GM21528 (cell line): ENCODE measurements around the gene PIP5K1B.

ENCODE experiments used
- ATAC-seq: cut with Tn5 transposase; IDR thresholded peaks from one replicate; pipeline ENCODE4 v1.9.1; 2021; ENCODE audit warnings: mild to moderate bottlenecking, moderate library complexity; ENCODE audit not compliant: unreplicated experiment, low FRiP score

PIP5K1B gene

DNA sequence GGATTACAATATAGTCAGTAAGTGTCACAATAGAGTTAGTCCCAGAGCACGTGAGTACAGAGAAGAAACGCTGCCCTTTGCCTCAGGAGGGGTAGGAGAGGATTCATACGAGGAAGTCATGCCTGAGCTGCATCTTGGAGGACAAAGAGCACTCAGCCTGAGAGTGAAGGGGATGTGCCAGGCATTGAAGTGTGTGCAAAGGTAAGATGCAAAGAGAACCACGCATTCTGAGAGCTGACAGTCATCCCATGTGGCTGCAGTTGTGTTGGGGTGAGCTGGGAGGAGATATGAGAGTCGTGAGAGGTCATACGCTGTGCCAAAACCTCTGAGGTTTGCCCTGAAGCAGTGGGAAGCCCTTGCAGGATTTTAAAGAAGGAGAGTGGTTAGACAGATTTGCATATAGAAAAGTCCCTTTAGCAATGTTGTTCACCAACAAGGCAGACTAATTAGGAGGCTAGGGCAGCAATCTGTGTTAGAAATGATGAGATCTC is 97.5 kb downstream of the PIP5K1B start:
- ATAC-seq: peak; percentile 94

GRCh38 chr9:68804911-68805889 is 100.2 kb downstream of the PIP5K1B start:
- no peak for ATAC-seq

- no peak for ATAC-seq
Observed at GRCh38 chr9:68805890-68806517, 101.0 kb downstream of the PIP5K1B start.

- no peak for ATAC-seq
Observed at GRCh38 chr9:68808338-68808890, 103.4 kb downstream of the PIP5K1B start.

DNA sequence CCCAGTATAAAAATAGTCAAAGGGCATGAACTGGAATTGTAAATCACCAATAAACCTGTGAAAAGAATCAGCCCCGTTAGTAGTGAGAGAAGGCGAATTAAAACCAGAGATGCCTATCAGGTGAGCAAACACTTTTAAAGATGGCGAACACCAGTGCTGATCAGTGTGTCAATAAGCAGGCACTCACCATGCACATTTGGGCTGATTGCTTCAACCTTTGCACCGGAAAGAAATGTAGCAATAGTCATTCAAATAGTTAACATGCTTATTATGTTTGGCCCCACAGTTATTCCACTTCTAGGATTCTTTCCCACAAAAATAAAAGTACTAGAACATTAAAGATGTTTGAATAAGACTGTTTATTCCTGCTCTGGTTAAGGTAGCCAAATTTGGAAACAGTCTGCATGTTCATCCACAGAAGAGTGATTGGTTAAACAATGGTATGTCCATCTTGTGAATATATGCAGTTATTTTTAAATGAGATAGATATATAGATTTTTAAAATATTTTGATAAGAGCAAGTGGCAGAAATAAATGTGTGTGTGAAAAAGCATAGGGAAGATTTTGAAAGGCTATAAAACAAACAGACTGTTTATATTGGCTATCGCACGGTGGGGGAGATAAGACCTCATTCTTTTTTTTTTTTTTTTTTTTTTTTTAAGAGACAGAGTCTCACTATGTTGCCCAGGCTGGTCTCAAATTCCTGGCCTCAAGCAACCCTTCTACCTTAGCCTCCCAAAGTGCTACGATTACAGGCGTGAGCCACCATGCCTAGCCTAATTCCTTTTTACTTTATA is 112.2 kb downstream of the PIP5K1B start:
- ATAC-seq: no peak

DNA sequence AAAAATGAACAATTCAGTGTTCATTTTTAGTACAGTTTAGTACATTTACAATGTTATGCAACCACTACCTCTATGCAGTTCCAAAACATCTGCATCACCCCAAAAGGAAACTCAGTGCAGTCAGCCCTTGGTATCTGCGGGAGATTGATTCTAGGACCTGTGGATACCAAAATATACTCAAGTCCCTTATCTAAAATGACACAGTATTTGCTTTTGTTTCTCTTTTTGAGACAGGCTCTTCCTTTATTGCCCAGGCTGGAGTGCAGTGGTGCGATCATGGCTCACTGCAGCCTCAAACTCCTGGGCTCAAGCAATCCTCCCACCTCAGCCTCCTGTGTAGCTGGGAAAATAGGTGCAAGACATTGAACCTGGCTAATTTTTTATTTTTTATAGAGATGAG is 114.0 kb downstream of the PIP5K1B start:
- no peak for ATAC-seq

DNA sequence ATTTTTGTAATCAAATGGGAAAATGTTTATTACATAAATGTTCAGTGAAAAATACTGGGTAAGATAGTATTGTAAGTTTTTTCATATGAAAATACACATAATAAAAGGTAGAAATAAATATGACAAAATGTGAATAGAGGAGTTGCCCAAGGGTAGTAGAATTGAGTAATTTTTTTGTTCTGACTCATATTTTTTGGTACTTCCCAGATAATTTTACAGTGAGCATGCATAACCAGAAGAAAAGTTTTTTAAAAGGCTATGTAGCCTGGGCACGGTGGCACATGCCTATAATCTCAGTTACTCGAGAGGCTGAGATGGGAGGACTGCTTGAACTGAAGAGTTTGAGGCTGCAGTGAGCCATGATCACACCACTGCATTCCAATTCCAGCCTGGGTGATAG is 116.9 kb downstream of the PIP5K1B start:
- no peak for ATAC-seq

DNA sequence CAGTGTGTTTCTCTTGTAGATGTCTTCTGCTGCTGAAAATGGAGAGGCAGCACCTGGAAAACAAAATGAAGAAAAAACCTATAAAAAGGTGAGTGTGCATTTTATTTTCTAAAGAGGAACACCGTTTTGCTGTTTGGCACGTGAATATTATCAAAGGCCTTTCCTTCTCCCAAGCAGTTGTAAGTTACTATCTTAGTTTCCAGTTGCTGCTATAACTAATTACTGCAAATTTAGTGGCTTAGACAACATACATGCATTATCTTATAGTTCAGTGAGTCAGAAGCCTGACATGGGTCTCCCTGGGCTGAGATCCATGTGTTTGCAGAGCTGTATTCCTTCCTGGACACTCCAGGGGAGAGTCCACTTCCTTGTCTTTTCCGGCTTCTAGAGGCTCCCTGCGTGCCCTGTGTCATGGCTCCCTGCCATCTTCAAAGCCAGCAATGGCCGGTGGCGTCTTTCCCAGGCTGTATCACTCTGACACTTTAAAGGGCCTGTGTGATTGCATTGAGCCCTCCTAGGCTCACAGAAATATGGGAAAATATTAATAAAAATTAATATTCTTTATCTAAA is 117.6 kb downstream of the PIP5K1B start:
- ATAC-seq: no peak

DNA sequence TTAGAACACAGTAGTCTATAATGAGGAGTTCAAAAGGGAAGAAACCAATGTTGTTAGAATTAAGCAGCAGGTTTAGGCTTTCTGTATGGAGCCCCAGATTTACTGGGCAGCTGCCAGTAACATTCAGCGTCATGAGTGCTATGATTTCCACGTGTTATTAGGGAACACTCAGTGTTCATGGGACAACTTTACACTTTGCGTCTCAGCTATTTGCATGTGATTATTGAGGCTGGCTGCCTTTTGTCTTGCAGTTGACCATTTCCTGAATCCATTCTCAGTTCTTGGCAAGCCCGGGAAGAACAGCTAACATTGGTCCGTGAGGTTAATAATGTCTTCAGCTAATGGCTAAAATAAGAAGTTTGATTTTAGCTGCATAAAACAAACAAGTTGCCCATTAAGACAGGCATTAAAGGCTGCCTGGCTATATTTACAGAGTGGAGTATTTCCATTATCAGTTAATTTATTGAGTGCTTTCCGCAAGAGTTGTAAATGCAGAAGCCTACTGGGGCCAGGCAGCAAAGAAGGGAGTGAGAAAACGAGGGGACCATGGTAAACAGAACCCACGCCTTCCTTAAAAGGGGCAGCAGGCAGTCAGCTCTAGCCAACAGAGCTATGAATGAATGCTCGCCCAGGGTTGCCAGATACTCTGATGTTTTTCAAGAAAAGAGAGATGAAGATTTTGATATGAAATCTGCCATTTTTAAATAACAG is 120.9 kb downstream of the PIP5K1B start:
- no peak for ATAC-seq

DNA sequence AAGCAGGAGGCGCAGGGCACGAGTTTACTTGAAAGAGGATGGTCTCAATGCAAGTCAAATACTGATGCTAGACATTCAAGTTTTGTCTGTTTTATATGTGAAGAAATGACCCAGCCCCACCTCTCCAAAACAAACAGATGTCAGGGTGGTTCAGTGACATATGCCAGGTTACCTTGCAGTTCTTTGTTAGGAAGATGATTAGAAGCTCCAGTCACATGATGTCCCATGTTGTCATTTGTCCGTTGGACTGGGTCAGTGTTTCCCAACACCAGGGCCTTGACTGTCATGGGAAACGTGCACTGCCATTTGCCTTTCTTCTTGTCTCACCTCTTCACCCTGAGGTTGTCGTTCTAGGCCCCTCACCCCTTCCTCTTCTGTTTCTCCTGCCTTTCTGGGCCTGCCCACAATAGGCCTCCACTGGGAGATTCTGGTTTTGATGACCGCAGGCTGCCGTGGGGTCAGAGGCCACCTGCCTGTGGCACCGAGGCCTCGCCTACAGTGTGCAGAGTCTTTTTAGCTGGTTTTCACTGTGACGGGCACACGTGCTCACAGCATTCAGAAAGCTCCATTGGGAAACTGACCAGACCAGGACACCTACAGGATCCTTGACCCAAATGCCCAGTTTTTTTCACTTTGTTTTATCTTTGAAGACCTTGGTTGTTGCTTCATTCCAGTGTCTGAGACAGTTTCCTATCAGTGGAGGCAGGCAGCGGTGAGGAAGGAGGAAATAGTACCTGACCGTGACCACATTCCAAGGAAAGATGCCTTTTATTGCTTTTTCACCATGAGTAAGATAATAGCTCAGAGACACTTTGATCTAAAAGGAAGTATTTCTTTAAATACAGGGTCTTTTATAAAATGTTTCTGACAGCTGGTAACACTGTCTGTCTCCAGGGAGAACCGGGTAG is 123.1 kb downstream of the PIP5K1B start:
- ATAC-seq: no peak

DNA sequence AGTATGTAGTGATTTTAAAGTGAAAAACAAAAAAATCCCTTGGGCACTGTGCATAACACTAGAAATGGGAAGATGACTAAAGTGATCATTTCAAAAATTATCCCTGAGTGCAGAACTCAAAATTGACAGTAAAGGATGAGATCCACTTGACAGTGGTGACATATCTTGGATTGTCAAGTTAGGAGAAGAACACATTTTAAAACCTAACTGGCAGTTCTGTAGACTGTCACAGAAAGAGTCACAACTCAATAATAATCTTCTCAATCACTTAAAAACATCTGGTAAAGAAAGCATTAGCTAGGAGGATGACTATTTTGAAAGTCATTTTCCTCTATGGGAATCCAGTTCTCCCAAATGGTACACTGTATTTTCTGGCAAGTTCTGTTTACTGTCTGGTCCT is 127.1 kb downstream of the PIP5K1B start:
- no peak for ATAC-seq

DNA sequence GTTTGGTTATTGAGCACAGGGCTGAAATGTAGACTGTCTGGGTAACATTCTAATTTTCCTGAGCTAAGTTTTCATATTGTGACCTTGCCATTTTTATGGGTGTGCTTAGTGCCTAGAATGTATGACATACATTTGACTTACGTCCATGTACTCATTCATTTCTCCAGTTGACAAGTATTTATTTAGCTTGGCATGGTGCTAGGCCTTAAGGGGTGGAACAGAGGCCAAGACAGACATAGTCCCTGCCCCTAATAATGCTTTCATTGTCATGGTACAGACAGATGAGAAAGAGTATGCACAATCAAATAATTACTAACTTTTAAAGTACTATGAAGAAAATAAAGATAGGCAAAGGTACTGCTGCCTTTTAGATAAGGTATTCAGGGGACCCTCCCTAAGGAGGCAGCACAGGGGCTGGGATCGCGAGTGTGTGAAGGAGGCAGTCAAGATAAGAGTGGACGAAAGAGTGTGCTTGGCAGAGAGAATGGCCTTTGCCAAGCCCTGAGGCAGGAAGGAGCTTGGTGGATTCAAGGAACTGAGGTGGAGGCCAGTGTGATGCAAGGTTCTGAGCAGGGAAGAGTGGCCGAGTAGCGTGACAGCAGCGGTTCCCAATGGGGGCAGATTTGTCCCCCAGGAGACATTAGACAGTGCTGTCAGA is 128.0 kb downstream of the PIP5K1B start:
- no peak for ATAC-seq

- no peak for ATAC-seq
Observed at GRCh38 chr9:68834931-68835520, 130.0 kb downstream of the PIP5K1B start.

DNA sequence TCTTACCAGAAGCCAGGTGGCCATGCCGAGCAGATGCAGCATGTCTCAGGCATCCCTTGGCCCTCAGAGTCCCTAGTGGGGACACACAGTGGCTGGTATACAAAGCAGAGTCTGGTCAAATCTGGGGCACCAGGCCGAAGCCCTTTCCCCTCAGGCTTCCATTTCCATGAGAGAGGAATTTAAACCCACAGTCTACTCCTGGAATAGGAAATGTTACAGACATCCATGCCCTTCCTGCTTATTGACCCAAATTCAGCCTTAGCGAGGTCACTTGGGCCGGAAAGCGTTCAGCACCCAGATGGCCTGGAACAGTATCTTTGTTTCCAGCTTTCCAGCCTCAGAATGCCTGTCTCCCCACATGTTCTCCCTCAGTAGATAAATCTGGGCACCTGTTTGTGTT is 131.7 kb downstream of the PIP5K1B start:
- ATAC-seq: no peak

- no peak for ATAC-seq
Observed at GRCh38 chr9:68838245-68838644, 133.2 kb downstream of the PIP5K1B start.

DNA sequence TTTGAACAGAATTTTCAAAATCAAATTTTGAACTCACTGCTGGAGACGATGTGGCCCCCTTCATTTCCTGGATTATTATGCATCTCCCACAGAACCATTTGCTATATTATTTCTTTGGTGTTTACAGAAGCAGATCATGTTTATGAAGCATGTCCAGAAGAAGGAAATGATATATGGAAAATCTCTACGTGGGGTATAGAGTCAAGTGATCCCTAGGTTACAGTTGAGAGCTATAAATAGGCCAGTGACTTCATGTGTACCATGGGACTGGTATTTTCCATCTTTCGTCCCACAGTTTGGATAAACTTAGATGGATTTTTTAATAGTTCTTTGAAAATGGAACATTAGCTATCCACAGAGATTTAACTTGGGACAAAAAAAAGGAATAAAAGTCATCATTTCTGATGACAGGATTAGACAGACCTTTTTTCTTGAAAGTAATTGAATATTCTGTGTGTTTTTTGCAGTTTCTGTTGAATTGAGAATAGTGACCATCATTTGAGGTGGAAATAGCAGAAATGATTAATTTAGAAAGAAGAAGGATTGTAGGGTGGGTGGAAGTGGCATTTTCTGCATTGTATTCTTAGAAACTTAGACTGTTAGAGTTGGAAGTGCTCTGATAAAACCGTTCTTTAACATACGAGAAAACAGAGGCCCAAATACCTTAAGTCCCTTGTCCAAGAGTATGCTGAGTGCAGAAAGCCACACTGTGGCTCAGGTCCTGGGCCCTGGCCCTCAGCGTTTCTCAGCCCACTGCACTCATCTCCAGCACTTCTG is 136.4 kb downstream of the PIP5K1B start:
- no peak for ATAC-seq

DNA sequence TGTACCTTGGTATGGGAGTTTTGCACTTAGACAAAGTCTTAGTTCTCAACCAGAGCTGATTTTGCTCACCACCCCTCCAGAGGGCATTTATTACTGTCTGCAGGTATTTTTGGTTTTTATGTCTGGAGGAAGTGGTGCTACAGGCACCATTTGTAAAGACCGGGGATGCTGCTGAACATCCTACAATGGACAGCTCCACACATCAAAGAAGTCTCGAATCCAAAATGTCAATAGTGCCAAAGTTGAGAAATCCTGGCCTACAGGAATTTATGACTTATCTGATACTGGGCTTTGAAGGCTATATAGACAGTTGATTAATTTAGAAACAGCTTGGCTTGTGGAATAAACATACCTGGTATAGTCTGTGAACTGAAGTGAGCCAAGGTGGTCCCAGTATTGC is 137.5 kb downstream of the PIP5K1B start:
- no peak for ATAC-seq
